Raji (cell line): ENCODE measurements around the gene MAP6.

Experiments
- POLR2A ChIP-seq: IDR thresholded peaks from 2 replicates; pipeline ENCODE4 v1.6.1; 2011; ENCODE audit warnings: low read depth, low read length, control low read depth; ENCODE audit not compliant: insufficient read depth

MAP6 gene

DNA sequence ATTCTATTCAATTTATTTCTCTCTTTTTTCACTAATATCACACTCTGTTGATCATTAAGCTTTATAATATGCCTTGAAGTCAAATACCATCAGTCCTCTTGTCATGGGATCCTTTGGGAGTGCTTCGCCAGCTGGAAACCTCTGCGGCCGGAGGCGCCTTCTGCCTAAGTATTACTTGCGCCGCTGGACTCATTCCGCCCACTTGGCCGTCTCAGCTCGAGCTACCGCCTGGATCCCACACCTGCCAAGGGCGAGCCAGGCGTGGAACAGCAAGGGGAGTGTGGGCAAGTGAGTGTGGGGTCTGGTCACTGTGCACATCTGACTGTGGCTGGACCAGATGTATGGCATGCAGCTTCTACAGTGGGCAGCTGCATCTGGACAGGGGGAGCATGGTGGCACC lies 9.1 kb upstream of the MAP6 start:
- no peak for TF ChIP-seq POLR2A

GRCh38 chr11:75677275-75677674 lies 8.4 kb upstream of the MAP6 start:
- no peak for TF ChIP-seq POLR2A

- TF ChIP-seq POLR2A, result no peak
These were observed 5.2 kb upstream of the MAP6 start for GRCh38 chr11:75673977-75674582.

- TF ChIP-seq POLR2A, result no peak
These were observed 897 bp downstream of the MAP6 start for GRCh38 chr11:75667831-75668450.

GRCh38 chr11:75667255-75667830 lies 1.5 kb downstream of the MAP6 start:
- no peak for TF ChIP-seq POLR2A

- no peak for TF ChIP-seq POLR2A
These were observed 2.8 kb downstream of the MAP6 start for GRCh38 chr11:75665990-75666389.

GRCh38 chr11:75665126-75665525 lies 3.7 kb downstream of the MAP6 start:
- no peak for TF ChIP-seq POLR2A

DNA sequence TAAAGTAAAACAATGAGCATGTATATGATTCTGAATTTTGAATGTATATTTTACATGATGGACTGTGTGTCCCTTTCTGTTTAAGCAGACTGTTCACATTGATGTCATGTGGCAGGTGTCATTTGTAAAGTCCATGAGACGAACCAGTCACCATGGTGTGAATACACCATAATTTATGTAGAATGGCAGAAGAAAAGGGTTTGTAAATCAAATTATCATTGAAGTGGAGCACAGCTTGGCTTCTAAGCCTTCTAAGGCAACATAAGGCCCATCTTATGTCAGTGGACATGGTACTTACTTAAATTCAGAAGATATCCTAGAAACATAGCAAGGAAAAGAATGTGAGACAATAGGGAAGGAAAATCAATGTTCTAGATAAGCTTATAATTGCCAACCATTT lies 4.4 kb downstream of the MAP6 start:
- TF ChIP-seq POLR2A, result no peak

GRCh38 chr11:75663808-75664207 lies 5.0 kb downstream of the MAP6 start:
- no peak for TF ChIP-seq POLR2A

- no peak for TF ChIP-seq POLR2A
These were observed 9.0 kb downstream of the MAP6 start for GRCh38 chr11:75659836-75660235.

DNA sequence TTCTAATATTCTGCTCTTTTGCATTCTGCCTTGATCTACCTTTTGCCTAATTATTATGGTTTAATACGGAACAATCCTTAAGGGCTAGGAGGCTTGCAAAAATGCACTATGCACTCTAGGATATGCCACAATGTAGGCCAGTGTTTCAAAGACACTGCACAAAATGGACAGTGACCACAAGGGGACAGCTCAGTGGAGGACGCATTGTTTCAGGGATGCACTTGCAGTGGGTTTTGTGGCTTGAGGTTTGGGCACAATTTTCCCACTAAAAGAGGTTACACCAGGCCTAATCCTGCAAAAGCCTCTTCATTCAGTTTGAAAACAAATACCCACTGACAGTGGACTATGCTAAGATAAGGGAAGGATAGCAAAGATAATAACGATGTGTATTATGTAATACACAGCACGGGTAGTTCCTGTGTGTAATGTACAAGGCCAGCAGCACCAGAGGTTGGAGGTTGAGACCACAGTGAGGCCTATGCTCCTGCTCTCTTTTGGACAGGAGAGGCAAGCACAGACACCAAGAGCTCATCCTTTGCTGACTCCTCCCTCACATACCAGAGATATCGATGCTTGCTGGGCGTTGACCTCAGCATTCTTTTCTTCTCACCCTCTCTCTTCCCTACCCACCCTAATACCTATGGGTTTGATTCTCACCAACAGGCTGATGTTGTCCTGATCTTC lies 12.7 kb downstream of the MAP6 start:
- no peak for TF ChIP-seq POLR2A

DNA sequence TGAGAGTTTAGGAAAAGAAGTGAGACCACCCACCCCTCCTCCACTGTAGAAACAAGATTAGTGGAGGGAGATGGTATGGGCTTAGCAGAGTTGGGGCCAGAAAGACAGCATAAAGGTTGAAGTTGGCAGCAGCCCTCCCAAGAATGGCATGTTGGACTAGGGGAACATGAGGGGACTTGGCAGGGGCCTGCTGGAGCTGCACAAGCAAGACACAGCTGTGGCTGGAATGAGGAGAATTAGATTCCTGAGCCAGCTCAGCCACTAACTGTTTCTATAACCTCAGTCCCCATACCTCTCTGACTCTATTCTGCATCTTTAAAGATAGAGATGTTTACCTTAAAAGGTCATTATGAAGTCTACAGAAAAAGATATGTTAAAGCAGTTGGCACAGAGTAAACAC lies 13.2 kb downstream of the MAP6 start:
- no peak for TF ChIP-seq POLR2A

DNA sequence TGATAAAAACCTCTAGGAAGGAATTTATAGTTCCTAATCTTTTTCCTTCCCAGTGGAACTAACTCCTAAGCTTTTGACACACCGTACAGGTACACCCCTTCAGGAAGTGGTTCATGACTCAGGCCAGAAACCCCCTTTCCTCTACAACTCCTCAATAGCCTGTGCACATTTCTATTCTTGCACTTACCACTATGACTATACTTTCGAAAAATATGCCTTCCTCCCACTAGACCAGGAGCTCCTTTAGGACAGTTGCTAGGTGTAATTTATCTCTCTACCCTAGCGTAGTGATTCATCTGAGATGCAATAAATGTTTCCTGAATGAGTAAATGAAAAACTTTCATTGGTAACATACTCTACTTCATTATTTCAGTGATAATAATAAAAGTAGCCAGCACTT lies 14.5 kb downstream of the MAP6 start:
- TF ChIP-seq POLR2A, result no peak

DNA sequence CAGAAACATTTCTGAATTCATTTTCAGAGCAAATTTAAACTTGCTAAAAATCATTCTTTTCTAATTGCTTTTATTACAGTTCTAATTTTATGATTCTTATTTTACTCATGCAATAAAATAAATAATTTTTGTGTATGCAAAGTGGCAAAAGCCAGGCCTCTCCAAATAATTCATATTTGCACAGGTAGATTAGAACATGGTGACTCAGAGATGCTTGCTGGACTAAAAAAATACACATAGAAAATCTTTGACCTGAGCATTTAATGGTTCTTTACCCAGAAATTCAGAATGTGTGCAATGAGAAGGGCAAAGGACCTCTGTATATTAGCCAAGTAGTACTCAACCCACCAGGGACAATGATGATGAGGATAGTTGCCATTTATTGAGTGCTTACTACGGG lies 15.3 kb downstream of the MAP6 start:
- no peak for TF ChIP-seq POLR2A

- no peak for TF ChIP-seq POLR2A
These were observed 15.9 kb downstream of the MAP6 start for GRCh38 chr11:75652936-75653335.

GRCh38 chr11:75651218-75651617 lies 17.6 kb downstream of the MAP6 start:
- TF ChIP-seq POLR2A, result no peak
